Measurements from ENCODE around the gene SLC25A4. TPM values are rescaled to one million over a fixed set of nuclear protein-coding genes. Genes with fewer than 3 reads are reported as not detected.

The SLC25A4 gene
- total RNA-seq, 2 donors from 2014 or later: 918 to 1,103 TPM

DNA sequence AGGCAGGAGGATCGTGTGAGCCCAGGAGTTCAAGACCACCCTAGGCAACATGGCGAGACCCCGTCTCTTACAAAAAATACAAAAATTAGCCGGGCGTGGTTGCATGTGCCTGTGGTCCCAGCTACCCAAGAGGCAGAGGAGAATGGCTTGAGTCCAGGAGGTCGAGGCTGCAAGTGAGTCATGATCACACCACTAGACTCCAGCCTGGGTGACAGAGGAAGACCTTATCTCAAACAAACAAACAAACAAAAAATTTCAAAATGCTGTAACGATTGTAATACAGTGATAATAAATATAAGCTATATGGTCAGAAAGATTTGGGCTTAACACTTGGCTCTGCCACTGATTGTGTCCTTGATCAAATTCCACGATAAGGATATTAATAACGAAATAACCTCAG, 24.2 kb downstream of the SLC25A4 start:
- Histone ChIP-seq H3K4me3 (no peak overlapping the region), H3K4me1 (no peaks in the 10 kb centered on the region), H3K9me3 (no peaks in the 10 kb centered on the region), H3K27ac (no peak overlapping the region), H3K36me3 (peaks cover 9% of the 10 kb centered on the region), H3K27me3 (no peaks in the 10 kb centered on the region)
- DNase-seq (ENCODE audit: low spot score): no peak
- TF ChIP-seq, protein P1, sequence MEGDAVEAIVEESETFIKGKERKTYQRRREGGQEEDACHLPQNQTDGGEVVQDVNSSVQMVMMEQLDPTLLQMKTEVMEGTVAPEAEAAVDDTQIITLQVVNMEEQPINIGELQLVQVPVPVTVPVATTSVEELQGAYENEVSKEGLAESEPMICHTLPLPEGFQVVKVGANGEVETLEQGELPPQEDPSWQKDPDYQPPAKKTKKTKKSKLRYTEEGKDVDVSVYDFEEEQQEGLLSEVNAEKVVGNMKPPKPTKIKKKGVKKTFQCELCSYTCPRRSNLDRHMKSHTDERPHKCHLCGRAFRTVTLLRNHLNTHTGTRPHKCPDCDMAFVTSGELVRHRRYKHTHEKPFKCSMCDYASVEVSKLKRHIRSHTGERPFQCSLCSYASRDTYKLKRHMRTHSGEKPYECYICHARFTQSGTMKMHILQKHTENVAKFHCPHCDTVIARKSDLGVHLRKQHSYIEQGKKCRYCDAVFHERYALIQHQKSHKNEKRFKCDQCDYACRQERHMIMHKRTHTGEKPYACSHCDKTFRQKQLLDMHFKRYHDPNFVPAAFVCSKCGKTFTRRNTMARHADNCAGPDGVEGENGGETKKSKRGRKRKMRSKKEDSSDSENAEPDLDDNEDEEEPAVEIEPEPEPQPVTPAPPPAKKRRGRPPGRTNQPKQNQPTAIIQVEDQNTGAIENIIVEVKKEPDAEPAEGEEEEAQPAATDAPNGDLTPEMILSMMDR (IDR thresholded peaks at IDR 0.05): no peak

DNA sequence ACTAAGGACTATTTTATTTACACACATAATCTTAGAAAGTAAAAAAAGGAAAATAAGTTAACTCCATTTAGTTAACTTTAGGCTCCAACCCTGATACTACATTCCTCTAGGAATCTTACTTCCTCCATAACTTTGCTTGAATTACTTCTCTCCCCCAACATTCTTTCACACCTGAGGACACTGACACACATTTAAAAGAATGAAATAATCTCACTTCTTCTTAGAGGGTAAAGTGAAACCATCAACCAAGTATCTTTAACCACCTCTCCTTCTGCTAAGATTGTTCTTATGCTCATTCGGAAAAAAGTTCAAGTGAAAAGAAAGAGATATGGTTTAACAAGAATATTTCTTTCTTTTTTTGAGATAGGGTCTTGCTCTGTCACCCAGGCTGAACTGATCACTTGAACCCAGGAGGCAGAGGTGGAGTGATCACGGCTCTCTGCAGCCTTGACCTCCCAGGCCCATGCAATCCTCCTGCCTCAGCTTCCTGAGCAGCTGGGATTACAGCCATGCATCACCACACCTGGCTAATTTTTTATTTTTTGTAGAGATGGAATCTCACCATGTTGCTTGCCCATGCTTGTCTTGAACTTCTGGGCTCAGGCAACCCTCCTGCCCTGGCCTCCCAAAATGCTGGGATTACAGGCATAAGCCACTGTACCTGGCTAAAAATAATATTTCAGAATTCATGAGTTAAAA, 28.5 kb downstream of the SLC25A4 start:
- Histone ChIP-seq H3K4me1 (no peaks in the 10 kb centered on the region), H3K9me3 (no peaks in the 10 kb centered on the region), H3K4me3 (no peak overlapping the region), H3K27me3 (no peaks in the 10 kb centered on the region), H3K27ac (no peak overlapping the region), H3K36me3 (peaks cover 3% of the 10 kb centered on the region)
- TF ChIP-seq, protein P1 (IDR thresholded peaks at IDR 0.05): no peak
- no peak for DNase-seq (ENCODE audit: low spot score)

DNA sequence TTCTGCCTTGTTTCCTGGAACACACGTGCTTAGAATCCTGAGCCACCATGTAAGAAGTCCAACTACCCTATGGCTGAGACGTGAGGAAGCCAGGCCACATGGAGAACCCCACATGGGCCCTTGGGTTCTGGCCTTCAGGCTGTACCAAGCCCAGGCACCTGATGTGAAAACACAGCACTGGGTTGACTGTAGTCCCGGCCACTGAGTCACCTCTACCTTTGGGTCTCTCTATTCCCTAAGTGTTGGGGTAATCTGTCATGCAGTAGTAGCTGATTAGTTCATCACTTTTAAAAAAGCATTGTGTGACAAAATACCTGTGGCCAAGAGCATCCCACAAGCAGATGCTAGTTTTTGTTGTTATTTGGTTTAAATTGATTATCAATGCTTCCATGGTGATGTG, 36.4 kb downstream of the SLC25A4 start:
- H3K36me3 ChIP-seq: peaks cover 3% of the 10 kb centered on the region
- H3K27ac ChIP-seq: no peak overlapping the region
- TF ChIP-seq, protein P1 (IDR thresholded peaks at IDR 0.05): no peak
- H3K4me3 ChIP-seq: no peak overlapping the region
- H3K9me3 ChIP-seq: no peaks in the 10 kb centered on the region
- DNase-seq (ENCODE audit: low spot score): no peak
- no peaks in the 10 kb centered on the region for H3K27me3 ChIP-seq
- H3K4me1 ChIP-seq: no peaks in the 10 kb centered on the region

DNA sequence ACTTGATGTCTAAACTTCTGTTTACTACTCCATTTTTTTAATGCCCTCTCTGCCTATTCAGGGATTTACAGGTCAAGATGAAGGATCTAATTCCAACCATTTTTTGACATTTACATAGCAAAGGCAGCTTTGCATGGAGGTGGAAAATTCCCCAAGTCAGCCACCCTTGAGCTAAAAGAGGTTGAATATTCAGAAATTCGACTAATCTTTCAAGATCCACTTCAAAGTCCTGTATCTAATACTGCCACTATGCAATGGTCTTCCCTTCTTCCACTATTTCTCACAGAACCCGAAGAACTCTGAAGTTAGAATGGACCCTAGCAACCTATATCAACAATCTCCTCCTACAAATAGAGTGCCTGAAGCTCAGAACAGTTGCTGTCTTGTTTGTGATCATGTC, 39.2 kb downstream of the SLC25A4 start:
- DNase-seq (ENCODE audit: low spot score): no peak
- Histone ChIP-seq H3K9me3 (no peaks in the 10 kb centered on the region), H3K4me1 (no peaks in the 10 kb centered on the region), H3K4me3 (no peak overlapping the region), H3K27ac (no peak overlapping the region), H3K36me3 (no peaks in the 10 kb centered on the region), H3K27me3 (no peaks in the 10 kb centered on the region)
- TF ChIP-seq, protein P1 (IDR thresholded peaks at IDR 0.05): no peak

DNA sequence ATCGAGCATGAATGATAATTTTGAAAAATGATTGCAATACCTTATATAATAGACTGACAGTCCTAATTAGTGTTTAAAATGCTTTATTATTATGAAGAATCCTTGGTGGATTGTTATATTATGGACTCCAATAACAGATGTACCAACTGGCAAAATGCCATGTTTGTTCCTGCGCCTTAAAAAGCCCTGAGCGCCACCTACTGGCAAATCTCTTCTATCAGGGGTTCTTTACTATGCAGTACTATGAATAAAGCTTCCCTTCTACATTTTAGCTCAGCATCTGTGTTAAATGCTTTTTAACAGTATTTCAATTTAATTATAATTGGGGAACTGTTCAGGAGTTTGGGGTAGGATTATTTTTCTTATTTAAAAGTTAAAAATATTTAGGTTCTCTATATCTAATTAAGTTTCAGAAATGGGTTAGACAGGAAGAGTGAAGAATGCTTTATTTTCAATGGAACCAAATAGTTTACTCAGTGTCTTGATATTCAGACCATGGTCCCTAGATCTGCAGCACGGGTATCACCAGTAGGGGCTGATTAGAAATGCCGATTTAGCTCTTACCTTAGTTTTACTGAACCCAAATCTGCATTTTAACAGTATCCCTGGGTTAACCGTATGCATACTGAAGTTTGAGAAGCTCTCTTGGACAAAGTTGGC, 40.7 kb downstream of the SLC25A4 start:
- Histone ChIP-seq H3K4me3 (no peak overlapping the region), H3K9me3 (no peaks in the 10 kb centered on the region), H3K36me3 (no peaks in the 10 kb centered on the region), H3K27ac (no peak overlapping the region), H3K27me3 (no peaks in the 10 kb centered on the region), H3K4me1 (no peaks in the 10 kb centered on the region)
- peak; percentile 84 for DNase-seq (ENCODE audit: low spot score)
- TF ChIP-seq, protein P1 (IDR thresholded peaks at IDR 0.05): peak; percentile 57 to 86
